GM12878 (cell line): ENCODE results near the gene UQCRH. TPM values are rescaled to one million over a fixed set of nuclear protein-coding genes. Genes with fewer than 3 reads are reported as not detected.

ENCODE experiments used
- ATAC-seq: fragments of 200-7000 bp; cut with Tn5 transposase; 3 replicates; pipeline ENCODE4 v1.9.1; 2020; ENCODE audit warnings: mild to moderate bottlenecking, moderate library complexity
- BruUV-seq: library from RNA; stranded (reverse); fragments of 400-500 nt; replicated peaks from 2 replicates; lab custom pipeline; 2021; lab: Mats Ljungman, UMichigan
- CTCF ChIA-PET: fragments of 300-600 bp; sonication (Branson Sonifier 250); formaldehyde crosslinking; extraction: SDS; loops from one replicate; lab custom pipeline; 2021; ENCODE audit warnings: inconsistent platforms; lab: Yijun Ruan, JAX
- POLR2A ChIA-PET: fragments of 350-600 bp; formaldehyde crosslinking; extraction: SDS; loops from one replicate; lab custom pipeline; 2021; ENCODE audit warnings: inconsistent platforms; lab: Charles Lee
- RAD21 ChIA-PET: fragments of 300-600 bp; sonication (Branson Sonifier 250); formaldehyde crosslinking; loops from one replicate; lab custom pipeline; 2023; ENCODE audit warnings: antibody characterized with exemption; ENCODE audit not compliant: unreplicated experiment; lab: Charles Lee
- SMC1A ChIA-PET: fragments of 300-600 bp; sonication (Branson Sonifier 250); formaldehyde crosslinking; loops from one replicate; lab custom pipeline; 2023; ENCODE audit not compliant: unreplicated experiment, uncharacterized antibody; lab: Charles Lee
- DNase-seq: peaks from one replicate; pipeline ENCODE4 v3.0.0-alpha.2; 2011; ENCODE audit warnings: low read depth, low spot score
- FAIRE-seq: peaks from 3 replicates; lab custom pipeline; 2011; peaks lifted over from hg19 to GRCh38; lab: Jason Lieb, UNC
- H2AFZ ChIP-seq: 2 replicates; pipeline ENCODE4 v1.6.0; 2011; ENCODE audit warnings: low read depth, low read length, control low read depth; ENCODE audit not compliant: control insufficient read depth
- H3K27ac ChIP-seq: 2 replicates; pipeline ENCODE4 v1.5.1; 2011; ENCODE audit warnings: control low read depth; ENCODE audit not compliant: control insufficient read depth, insufficient read depth
- H3K27me3 ChIP-seq, 2 experiments: replicated peaks in 1 of 2; 2 replicates each; pipeline versions ENCODE4 v1.6.0 to v1.6.1; 2011; ENCODE audit warnings: low read length in 1 of 2; ENCODE audit not compliant: control insufficient read depth in 2 of 2, insufficient read depth in 2 of 2
- H3K36me3 ChIP-seq, 2 experiments: 2 replicates each; pipeline ENCODE4 v1.5.1; 2011; ENCODE audit warnings: low read length in 1 of 2; ENCODE audit not compliant: control insufficient read depth in 2 of 2, insufficient read depth in 2 of 2
- H3K4me1 ChIP-seq: 2 replicates; pipeline ENCODE4 v1.6.1; 2011; ENCODE audit warnings: mild to moderate bottlenecking, low read length, moderate library complexity, mixed read lengths; ENCODE audit not compliant: control insufficient read depth, insufficient read depth
- H3K4me2 ChIP-seq: 2 replicates; pipeline ENCODE4 v1.6.0; 2011; ENCODE audit warnings: control low read depth; ENCODE audit not compliant: control insufficient read depth, insufficient read depth
- H3K4me3 ChIP-seq: fragments of 200-600 bp; sonication (generic); 2 replicates; pipeline ENCODE4 v1.5.1; 2016
- H3K79me2 ChIP-seq: 2 replicates; pipeline ENCODE4 v1.6.0; 2011; ENCODE audit warnings: low read length; ENCODE audit not compliant: control insufficient read depth, insufficient read depth
- H3K9ac ChIP-seq: 2 replicates; pipeline ENCODE4 v1.8.0; 2011; ENCODE audit warnings: low read length, control low read depth, mixed read lengths; ENCODE audit not compliant: control insufficient read depth, insufficient read depth
- H3K9me3 ChIP-seq: replicated peaks from 3 replicates; pipeline ENCODE4 v1.5.1; 2011; ENCODE audit warnings: mild to moderate bottlenecking, low read length; ENCODE audit not compliant: control insufficient read depth, insufficient read depth
- H4K20me1 ChIP-seq: 2 replicates; pipeline ENCODE4 v1.6.0; 2011; ENCODE audit not compliant: control insufficient read depth, insufficient read depth
- BHLHE40 ChIP-seq, 2 experiments: fragments of 450-650 bp in 1 of 2; IDR thresholded peaks; 2 replicates each; pipeline ENCODE4 v1.6.1; 2011 to 2017; ENCODE audit warnings: low read depth in 2 of 2, borderline replicate concordance in 1 of 2, improper control_type of control experiment in 1 of 2, low read length in 1 of 2, mild to moderate bottlenecking in 1 of 2
- MTA2 ChIP-seq: fragments of 450-650 bp; IDR thresholded peaks from 2 replicates; pipeline ENCODE4 v1.6.1; 2016; ENCODE audit warnings: low read depth, mild to moderate bottlenecking, moderate library complexity
- MXI1 ChIP-seq: fragments of 150-350 bp; IDR thresholded peaks from 2 replicates; pipeline ENCODE4 v1.6.1; 2011; ENCODE audit warnings: low read depth, mild to moderate bottlenecking, inconsistent platforms, low read length, improper control_type of control experiment
- MYC ChIP-seq: IDR thresholded peaks from 2 replicates; pipeline ENCODE4 v1.6.1; 2011; ENCODE audit warnings: mild to moderate bottlenecking, low read length, moderate library complexity, inconsistent platforms; ENCODE audit not compliant: insufficient read depth, insufficient replicate concordance, insufficient read length, severe bottlenecking
- NR2C1 ChIP-seq: fragments of 450-650 bp; IDR thresholded peaks from 2 replicates; pipeline ENCODE4 v1.6.1; 2017; ENCODE audit warnings: antibody characterized with exemption, mild to moderate bottlenecking, moderate library complexity
- NR2F1 ChIP-seq: fragments of 450-650 bp; conservative IDR thresholded peaks from 2 replicates; pipeline ENCODE4 v1.6.1; 2017; ENCODE audit warnings: mild to moderate bottlenecking
- POLR2AphosphoS2 ChIP-seq: IDR thresholded peaks from 2 replicates; pipeline ENCODE4 v1.6.1; 2011; ENCODE audit warnings: low read depth, mild to moderate bottlenecking, low read length, improper control_type of control experiment, moderate library complexity
- RFX5 ChIP-seq: IDR thresholded peaks from 2 replicates; pipeline ENCODE4 v1.6.1; 2011; ENCODE audit warnings: low read depth, low read length, improper control_type of control experiment
- USF1 ChIP-seq: IDR thresholded peaks from 2 replicates; pipeline ENCODE4 v1.6.1; 2011; ENCODE audit warnings: borderline replicate concordance, low read depth, mild to moderate bottlenecking, moderate library complexity, mixed read lengths, low read length; ENCODE audit not compliant: insufficient read depth; ENCODE audit errors: extremely low read length
- ZBED1 ChIP-seq: IDR thresholded peaks from 2 replicates; pipeline ENCODE4 v1.6.1; 2016; ENCODE audit warnings: borderline replicate concordance
- WGBS: methylation state at CpG from one replicate; pipeline ENCODE4 v1.1.6; 2016; ENCODE audit warnings: low lambda C conversion rate; ENCODE audit not compliant: insufficient replicate concordance, insufficient coverage; ENCODE audit errors: missing lambda C conversion rate; 5-methylcytosine and 5-hydroxymethylcytosine counted together
- in situ Hi-C: fragments of 300-500 bp; cut with MboI; formaldehyde crosslinking; loops from 9 replicates; pipeline ENCODE4 v1.14.3; 2018; ENCODE audit warnings: mixed read lengths
- intact Hi-C: fragments of 100-400 bp; cut with micrococcal nuclease; formaldehyde crosslinking; loops from one replicate; pipeline ENCODE4 v1.14.2; 2022; ENCODE audit not compliant: unreplicated experiment
- polyA plus RNA-seq, 11 experiments: library from polyadenylated mRNA; depleted of rRNA in 4 of 11; unstranded in 6 of 11; stranded (reverse) in 5 of 11; fragments of >200 nt; fragmentation: Nextera tagmentation in 4 of 11; fragmentation: Illumina TruSeq in 1 of 11; extraction: Ambion mirVana in 4 of 11; extraction: Trizol in 1 of 11; gene quantifications; 1 replicate in 1 of 11; 2 replicates in 10 of 11; pipeline versions ENCODE4 v1.2.1 to v1.2.3, GENCODE V29; 2011 to 2016; ENCODE audit warnings: inconsistent platforms in 2 of 11, missing spikeins in 2 of 11, low read depth in 1 of 11
- total RNA-seq, 4 experiments: library from RNA; depleted of rRNA in 3 of 4; stranded (reverse); fragments of >200 nt in 3 of 4; fragmentation: Illumina TruSeq in 1 of 4; extraction: Trizol in 1 of 4; gene quantifications; 2 replicates each; pipeline versions ENCODE4 v1.2.1 to v1.2.3, GENCODE V29; 2013 to 2021
- TF ChIP-seq, protein P1 (sequence below), 3 experiments: IDR thresholded peaks in 2 of 3; conservative IDR thresholded peaks in 1 of 3; 2 replicates each; pipeline ENCODE4 v1.5.1; 2011; ENCODE audit warnings: low read depth in 3 of 3, low read length in 3 of 3, mild to moderate bottlenecking in 3 of 3, control low read depth in 2 of 3, moderate library complexity in 2 of 3, inconsistent platforms in 1 of 3, mixed read lengths in 1 of 3; ENCODE audit not compliant: control insufficient read depth in 2 of 3, insufficient read depth in 1 of 3; ENCODE audit errors: extremely low read depth in 1 of 3
- TF ChIP-seq, protein P2 (sequence below): fragments of 450-650 bp; IDR thresholded peaks from 2 replicates; pipeline ENCODE4 v1.6.1; 2017; ENCODE audit warnings: low read depth, mild to moderate bottlenecking, moderate library complexity

The UQCRH gene
- total and polyA plus RNA-seq, 10 of the 15 experiments (the other 5 are each of a cell fraction or from before 2014, with no cell fraction given): 363 to 1,782 (median 597) TPM

DNA sequence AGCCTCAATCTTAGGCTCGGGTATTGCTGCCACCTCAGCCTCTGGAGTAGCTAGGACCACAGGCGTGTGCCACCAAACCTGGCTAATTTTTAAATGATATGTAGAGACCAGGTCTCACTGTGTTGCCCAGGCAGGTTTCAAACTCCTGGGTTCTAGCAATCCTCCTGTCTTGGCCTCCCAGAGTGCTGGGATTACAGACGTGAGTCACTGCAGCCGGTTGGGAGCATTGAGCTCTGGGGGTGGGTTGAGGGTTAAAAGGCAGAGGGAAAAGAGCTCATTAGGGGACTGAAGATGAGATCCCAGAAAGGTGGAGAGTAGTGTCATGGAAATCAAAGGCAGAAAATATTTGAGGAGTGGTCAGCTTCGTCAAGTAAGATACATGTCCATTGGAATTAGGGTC, 48.8 kb upstream of the UQCRH start:
- no TSS peak for BruUV-seq
- ChIA-PET CTCF (interaction anchor here (1.1 kb wide), 1 partner anchor 10 kb away, joined by 9 read pairs; no protein-coding TSS in a partner anchor), SMC1A (interaction anchor here (0.8 to 1.4 kb wide), 3 partner anchors 30 to 49 kb away, joined by 3 read pairs; partner anchors contain the start of genes LRRC41 and UQCRH), POLR2A (interaction anchor here (0.8 kb wide), 2 partner anchors 8 to 275 kb away, joined by 3 to 9 read pairs; no protein-coding TSS in a partner anchor), RAD21 (no interaction called here)
- FAIRE-seq: no peak
- Histone ChIP-seq H3K27me3 (no peaks in the 10 kb centered on the region), H3K9ac (no peak overlapping the region), H3K27ac (no peak overlapping the region), H3K9me3 (no peaks in the 10 kb centered on the region), H4K20me1 (no peaks in the 10 kb centered on the region), H3K79me2 (peaks cover 3% of the 10 kb centered on the region; the same call in 1 of the 2 replicates), H3K4me1 (no peaks in the 10 kb centered on the region; the same call in 1 of the 2 replicates), H2AFZ (no peak overlapping the region), H3K36me3 (peaks cover 8 to 22% of the 10 kb centered on the region in 2 experiments; a peak in 3 of 4 replicates), H3K4me2 (no peak overlapping the region), H3K4me3 (no peak overlapping the region)
- intact Hi-C loops: no loop called here
- no peak for ATAC-seq
- WGBS: 86% methylated on average over 5 of the region's 5 CpGs
- no peak for DNase-seq
- in situ Hi-C loops: no loop called here
- no peak for TF ChIP-seq USF1
- no peak for TF ChIP-seq MXI1
- TF ChIP-seq, protein P1, sequence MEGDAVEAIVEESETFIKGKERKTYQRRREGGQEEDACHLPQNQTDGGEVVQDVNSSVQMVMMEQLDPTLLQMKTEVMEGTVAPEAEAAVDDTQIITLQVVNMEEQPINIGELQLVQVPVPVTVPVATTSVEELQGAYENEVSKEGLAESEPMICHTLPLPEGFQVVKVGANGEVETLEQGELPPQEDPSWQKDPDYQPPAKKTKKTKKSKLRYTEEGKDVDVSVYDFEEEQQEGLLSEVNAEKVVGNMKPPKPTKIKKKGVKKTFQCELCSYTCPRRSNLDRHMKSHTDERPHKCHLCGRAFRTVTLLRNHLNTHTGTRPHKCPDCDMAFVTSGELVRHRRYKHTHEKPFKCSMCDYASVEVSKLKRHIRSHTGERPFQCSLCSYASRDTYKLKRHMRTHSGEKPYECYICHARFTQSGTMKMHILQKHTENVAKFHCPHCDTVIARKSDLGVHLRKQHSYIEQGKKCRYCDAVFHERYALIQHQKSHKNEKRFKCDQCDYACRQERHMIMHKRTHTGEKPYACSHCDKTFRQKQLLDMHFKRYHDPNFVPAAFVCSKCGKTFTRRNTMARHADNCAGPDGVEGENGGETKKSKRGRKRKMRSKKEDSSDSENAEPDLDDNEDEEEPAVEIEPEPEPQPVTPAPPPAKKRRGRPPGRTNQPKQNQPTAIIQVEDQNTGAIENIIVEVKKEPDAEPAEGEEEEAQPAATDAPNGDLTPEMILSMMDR (IDR thresholded peaks at IDR 0.05 in 2 of 3, conservative IDR thresholded peaks at IDR 0.05 in 1 of 3; ENCODE audit: control insufficient read depth in 2 of 3, extremely low read depth in 1 of 3, insufficient read depth in 1 of 3, low read depth in 3 of 3, low read length in 3 of 3): no peak
- TF ChIP-seq, protein P2, sequence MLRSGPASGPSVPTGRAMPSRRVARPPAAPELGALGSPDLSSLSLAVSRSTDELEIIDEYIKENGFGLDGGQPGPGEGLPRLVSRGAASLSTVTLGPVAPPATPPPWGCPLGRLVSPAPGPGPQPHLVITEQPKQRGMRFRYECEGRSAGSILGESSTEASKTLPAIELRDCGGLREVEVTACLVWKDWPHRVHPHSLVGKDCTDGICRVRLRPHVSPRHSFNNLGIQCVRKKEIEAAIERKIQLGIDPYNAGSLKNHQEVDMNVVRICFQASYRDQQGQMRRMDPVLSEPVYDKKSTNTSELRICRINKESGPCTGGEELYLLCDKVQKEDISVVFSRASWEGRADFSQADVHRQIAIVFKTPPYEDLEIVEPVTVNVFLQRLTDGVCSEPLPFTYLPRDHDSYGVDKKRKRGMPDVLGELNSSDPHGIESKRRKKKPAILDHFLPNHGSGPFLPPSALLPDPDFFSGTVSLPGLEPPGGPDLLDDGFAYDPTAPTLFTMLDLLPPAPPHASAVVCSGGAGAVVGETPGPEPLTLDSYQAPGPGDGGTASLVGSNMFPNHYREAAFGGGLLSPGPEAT: no peak
- TF ChIP-seq POLR2AphosphoS2: no peak
- TF ChIP-seq NR2C1: no peak
- TF ChIP-seq MTA2: no peak
- no peak for TF ChIP-seq ZBED1
- TF ChIP-seq NR2F1: no peak
- TF ChIP-seq RFX5: no peak
- TF ChIP-seq BHLHE40 (IDR thresholded peaks at IDR 0.05; ENCODE audit: borderline replicate concordance in 1 of 2, low read depth in 2 of 2, low read length in 1 of 2): no peak
- no peak for TF ChIP-seq MYC
